IgD-negative memory B cell (primary cell): Measurements from ENCODE around the gene NEK3. TPM values are rescaled to one million over a fixed set of nuclear protein-coding genes. Genes with fewer than 3 reads are reported as not detected.
"Not testable (repeated sequence)": the region's sequence is repeated elsewhere in the genome, so short reads cannot be mapped to it uniquely, and the experiment has no call there.

Experiments used
- H3K27ac Mint-ChIP-seq, 3 donors: one replicate each; pipeline ENCODE4 v1.8.0; 2020 to 2022; ENCODE audit warnings: mild to moderate bottlenecking in 3 of 3, mixed read lengths in 3 of 3, moderate library complexity in 1 of 3
- H3K27me3 Mint-ChIP-seq: one replicate; pipeline ENCODE4 v1.8.0; 2021; ENCODE audit warnings: mixed read lengths
- H3K36me3 Mint-ChIP-seq: one replicate; pipeline ENCODE4 v1.8.0; 2020; ENCODE audit warnings: mild to moderate bottlenecking, mixed read lengths
- H3K4me1 Mint-ChIP-seq, 3 donors: one replicate each; pipeline ENCODE4 v1.8.0; 2020 to 2022; ENCODE audit warnings: mixed read lengths in 3 of 3, mild to moderate bottlenecking in 1 of 3
- H3K4me3 Mint-ChIP-seq, 4 donors: one replicate each; pipeline ENCODE4 v1.8.0; 2020 to 2022; ENCODE audit warnings: mild to moderate bottlenecking in 4 of 4, mixed read lengths in 4 of 4, moderate library complexity in 3 of 4
- H3K9me3 Mint-ChIP-seq, 3 donors: one replicate each; pipeline ENCODE4 v1.8.0; 2020 to 2021; ENCODE audit warnings: mixed read lengths in 3 of 3, mild to moderate bottlenecking in 1 of 3
- polyA plus RNA-seq: library from polyadenylated mRNA; unstranded; fragments of 300-500 nt; fragmentation: Illumina TruSeq; gene quantifications from one replicate; pipeline ENCODE4 v1.2.3, GENCODE V29; 2021

Gene NEK3
- polyA plus RNA-seq, 1 donor from 2014 or later, result 8.3 TPM

GRCh38 chr13:52112591-52112990, 46.8 kb downstream of the NEK3 start:
- no peak overlapping the region for H3K4me3 Mint-ChIP-seq
- peaks cover 6% of the 10 kb centered on the region for H3K27me3 Mint-ChIP-seq
- no peaks in the 10 kb centered on the region for H3K36me3 Mint-ChIP-seq
- H3K4me1 Mint-ChIP-seq, result no peaks in the 10 kb centered on the region
- peaks cover 0 to 2% (median 0%) of the 10 kb centered on the region in 3 donors for H3K9me3 Mint-ChIP-seq
- H3K27ac Mint-ChIP-seq, result no peak overlapping the region

- Mint-ChIP-seq H3K27ac (no peak overlapping the region), H3K36me3 (no peaks in the 10 kb centered on the region), H3K4me1 (no peaks in the 10 kb centered on the region), H3K4me3 (no peak overlapping the region), H3K9me3 (peaks cover 0 to 2% (median 0%) of the 10 kb centered on the region in 3 donors), H3K27me3 (peaks cover 2% of the 10 kb centered on the region)
These were observed 50.2 kb downstream of the NEK3 start for GRCh38 chr13:52109116-52109670.

- Mint-ChIP-seq H3K4me1 (no peaks in the 10 kb centered on the region), H3K27me3 (peaks cover 7% of the 10 kb centered on the region), H3K27ac (no peak overlapping the region), H3K36me3 (no peaks in the 10 kb centered on the region), H3K4me3 (no peak overlapping the region), H3K9me3 (peaks cover 0 to 2% (median 0%) of the 10 kb centered on the region in 3 donors)
These were observed 53.6 kb downstream of the NEK3 start for GRCh38 chr13:52105841-52106240.

GRCh38 chr13:52104624-52105023, 54.8 kb downstream of the NEK3 start:
- H3K4me3 Mint-ChIP-seq, result no peak overlapping the region

GRCh38 chr13:52103386-52103785, 56.0 kb downstream of the NEK3 start:
- peaks cover 10% of the 10 kb centered on the region for H3K27me3 Mint-ChIP-seq
- H3K4me3 Mint-ChIP-seq, result no peak overlapping the region
- no peaks in the 10 kb centered on the region for H3K9me3 Mint-ChIP-seq
- H3K27ac Mint-ChIP-seq, result no peak overlapping the region
- H3K36me3 Mint-ChIP-seq, result no peaks in the 10 kb centered on the region
- H3K4me1 Mint-ChIP-seq, result no peaks in the 10 kb centered on the region

More at GRCh38 chr13:52104624-52105023, 54.8 kb downstream of the NEK3 start:
- H3K27ac Mint-ChIP-seq, result no peak overlapping the region
- peaks cover 10% of the 10 kb centered on the region for H3K27me3 Mint-ChIP-seq
- H3K36me3 Mint-ChIP-seq, result no peaks in the 10 kb centered on the region
- peaks cover 0 to 2% (median 0%) of the 10 kb centered on the region in 3 donors for H3K9me3 Mint-ChIP-seq
- no peaks in the 10 kb centered on the region for H3K4me1 Mint-ChIP-seq

GRCh38 chr13:52102423-52102822, 57.0 kb downstream of the NEK3 start:
- H3K9me3 Mint-ChIP-seq, H3K4me1 Mint-ChIP-seq, H3K27me3 Mint-ChIP-seq, H3K4me3 Mint-ChIP-seq, H3K27ac Mint-ChIP-seq, H3K36me3 Mint-ChIP-seq: not testable (repeated sequence)

GRCh38 chr13:52097197-52097596, 62.2 kb downstream of the NEK3 start:
- H3K4me3 Mint-ChIP-seq, result no peak overlapping the region
- H3K9me3 Mint-ChIP-seq, result peaks cover 0 to 3% (median 0%) of the 10 kb centered on the region in 3 donors
- peaks cover 12% of the 10 kb centered on the region for H3K27me3 Mint-ChIP-seq
- H3K4me1 Mint-ChIP-seq, result no peaks in the 10 kb centered on the region
- H3K36me3 Mint-ChIP-seq, result no peaks in the 10 kb centered on the region
- H3K27ac Mint-ChIP-seq, result no peak overlapping the region

- Mint-ChIP-seq H3K4me3 (no peak overlapping the region), H3K36me3 (no peaks in the 10 kb centered on the region), H3K4me1 (no peaks in the 10 kb centered on the region), H3K27ac (no peak overlapping the region), H3K27me3 (peaks cover 10% of the 10 kb centered on the region), H3K9me3 (peaks cover 0 to 3% (median 0%) of the 10 kb centered on the region in 3 donors)
These were observed 62.6 kb downstream of the NEK3 start for GRCh38 chr13:52096748-52097147.

- H3K4me1 Mint-ChIP-seq, result no peaks in the 10 kb centered on the region
- H3K4me3 Mint-ChIP-seq, result no peak overlapping the region
- peaks cover 8% of the 10 kb centered on the region for H3K27me3 Mint-ChIP-seq
These were observed 63.3 kb downstream of the NEK3 start for GRCh38 chr13:52096062-52096461.

GRCh38 chr13:52092087-52092486, 67.3 kb downstream of the NEK3 start:
- H3K9me3 Mint-ChIP-seq, result peaks cover 0 to 3% (median 2%) of the 10 kb centered on the region in 3 donors
- H3K4me1 Mint-ChIP-seq, result no peaks in the 10 kb centered on the region
- H3K36me3 Mint-ChIP-seq, result peaks cover 2% of the 10 kb centered on the region
- H3K27ac Mint-ChIP-seq, result no peak overlapping the region
- H3K4me3 Mint-ChIP-seq, result no peak overlapping the region
- peaks cover 3% of the 10 kb centered on the region for H3K27me3 Mint-ChIP-seq

More at GRCh38 chr13:52096062-52096461, 63.3 kb downstream of the NEK3 start:
- Mint-ChIP-seq H3K27ac (no peak overlapping the region), H3K9me3 (peaks cover 0 to 3% (median 0%) of the 10 kb centered on the region in 3 donors), H3K36me3 (peaks cover 2% of the 10 kb centered on the region)

GRCh38 chr13:52091473-52091872, 67.9 kb downstream of the NEK3 start:
- H3K27ac Mint-ChIP-seq, result no peak overlapping the region
- peaks cover 3% of the 10 kb centered on the region for H3K27me3 Mint-ChIP-seq
- no peak overlapping the region for H3K4me3 Mint-ChIP-seq
- peaks cover 2% of the 10 kb centered on the region for H3K36me3 Mint-ChIP-seq
- H3K9me3 Mint-ChIP-seq, result peaks cover 0 to 3% (median 2%) of the 10 kb centered on the region in 3 donors
- no peaks in the 10 kb centered on the region for H3K4me1 Mint-ChIP-seq

- Mint-ChIP-seq H3K36me3 (no peaks in the 10 kb centered on the region), H3K9me3 (peaks cover 0 to 2% (median 0%) of the 10 kb centered on the region in 3 donors), H3K27ac (no peak overlapping the region)
These were observed 74.0 kb downstream of the NEK3 start for GRCh38 chr13:52085421-52085820.

GRCh38 chr13:52084981-52085380, 74.4 kb downstream of the NEK3 start:
- not testable (repeated sequence) for H3K36me3 Mint-ChIP-seq, H3K4me3 Mint-ChIP-seq, H3K4me1 Mint-ChIP-seq, H3K27me3 Mint-ChIP-seq, H3K27ac Mint-ChIP-seq, H3K9me3 Mint-ChIP-seq

More at GRCh38 chr13:52085421-52085820, 74.0 kb downstream of the NEK3 start:
- no peak overlapping the region for H3K4me3 Mint-ChIP-seq
- no peaks in the 10 kb centered on the region for H3K27me3 Mint-ChIP-seq
- H3K4me1 Mint-ChIP-seq, result no peaks in the 10 kb centered on the region
